ENCODE results near the gene NDUFA11. TPM values are rescaled to one million over a fixed set of nuclear protein-coding genes. Genes with fewer than 3 reads are reported as not detected.
"Not testable (repeated sequence)": the region's sequence is repeated elsewhere in the genome, so short reads cannot be mapped to it uniquely, and the experiment has no call there.

NDUFA11 gene
- total and polyA plus RNA-seq, 3 experiments from 2014 or later: 216 to 399 (median 232) TPM

GRCh38 chr19:5864013-5864720 lies 39.4 kb downstream of the NDUFA11 start:
- Mint-ChIP-seq H3K4me3 (no peak overlapping the region), H3K9me3 (no peaks in the 10 kb centered on the region), H3K4me1 (no peaks in the 10 kb centered on the region), H3K27ac (no peak overlapping the region), H3K27me3 (peaks cover 13 to 34% of the 10 kb centered on the region in 2 donors), H3K36me3 (no peaks in the 10 kb centered on the region)
- no peaks in the 10 kb centered on the region for H3K36me3 ChIP-seq (ENCODE audit: insufficient read depth, low read length)
- H3K9me3 ChIP-seq (ENCODE audit: low read length): no peaks in the 10 kb centered on the region
- CTCF ChIA-PET: no interaction called here
- no peaks in the 10 kb centered on the region for H3K4me1 ChIP-seq (ENCODE audit: insufficient read depth, low read length)
- POLR2A ChIA-PET: no interaction called here
- DNase-seq: no peak
- H3K27ac ChIP-seq (ENCODE audit: low read depth, low read length): no peak overlapping the region
- no peaks in the 10 kb centered on the region for H3K27me3 ChIP-seq (ENCODE audit: insufficient read depth, low read length, poor library complexity, severe bottlenecking)
- H3K4me3 ChIP-seq (ENCODE audit: low read length): no peak overlapping the region

- Histone ChIP-seq H3K9me3 (ENCODE audit: low read length) (no peaks in the 10 kb centered on the region), H3K27ac (ENCODE audit: low read depth, low read length) (no peak overlapping the region), H3K4me1 (ENCODE audit: insufficient read depth, low read length) (no peaks in the 10 kb centered on the region), H3K27me3 (ENCODE audit: insufficient read depth, low read length, poor library complexity, severe bottlenecking) (no peaks in the 10 kb centered on the region), H3K4me3 (ENCODE audit: low read length) (no peak overlapping the region), H3K36me3 (ENCODE audit: insufficient read depth, low read length) (no peaks in the 10 kb centered on the region)
- no peaks in the 10 kb centered on the region for H3K4me1 Mint-ChIP-seq
- DNase-seq: no peak
- peaks cover 11 to 34% of the 10 kb centered on the region in 2 donors for H3K27me3 Mint-ChIP-seq
- no peaks in the 10 kb centered on the region for H3K36me3 Mint-ChIP-seq
- H3K4me3 Mint-ChIP-seq: no peak overlapping the region
- CTCF ChIA-PET: no interaction called here
- POLR2A ChIA-PET: no interaction called here
- no peak overlapping the region for H3K27ac Mint-ChIP-seq
- H3K9me3 Mint-ChIP-seq: no peaks in the 10 kb centered on the region
These were observed 40.4 kb downstream of the NDUFA11 start for GRCh38 chr19:5863030-5863665.

GRCh38 chr19:5857203-5858081 lies 46.1 kb downstream of the NDUFA11 start:
- Mint-ChIP-seq H3K4me1 (no peaks in the 10 kb centered on the region), H3K27ac (no peak overlapping the region), H3K27me3 (peaks cover 8 to 18% of the 10 kb centered on the region in 2 donors), H3K9me3 (no peaks in the 10 kb centered on the region), H3K4me3 (no peak overlapping the region), H3K36me3 (no peaks in the 10 kb centered on the region)
- H3K4me3 ChIP-seq (ENCODE audit: low read length): no peak overlapping the region
- no peaks in the 10 kb centered on the region for H3K4me1 ChIP-seq (ENCODE audit: insufficient read depth, low read length)
- H3K27ac ChIP-seq (ENCODE audit: low read depth, low read length): no peak overlapping the region
- DNase-seq: no peak
- H3K9me3 ChIP-seq (ENCODE audit: low read length): no peaks in the 10 kb centered on the region
- POLR2A ChIA-PET: no interaction called here
- H3K27me3 ChIP-seq (ENCODE audit: insufficient read depth, low read length, poor library complexity, severe bottlenecking): no peaks in the 10 kb centered on the region
- no peaks in the 10 kb centered on the region for H3K36me3 ChIP-seq (ENCODE audit: insufficient read depth, low read length)
- CTCF ChIA-PET: no interaction called here

- H3K27me3 Mint-ChIP-seq; H3K4me3 ChIP-seq (ENCODE audit: low read length); DNase-seq; H3K4me3 Mint-ChIP-seq; CTCF ChIA-PET; H3K36me3 Mint-ChIP-seq; H3K27ac ChIP-seq (ENCODE audit: low read depth, low read length); H3K27me3 ChIP-seq (ENCODE audit: insufficient read depth, low read length, poor library complexity, severe bottlenecking); H3K36me3 ChIP-seq (ENCODE audit: insufficient read depth, low read length); H3K4me1 Mint-ChIP-seq; H3K4me1 ChIP-seq (ENCODE audit: insufficient read depth, low read length); H3K9me3 Mint-ChIP-seq; H3K27ac Mint-ChIP-seq; POLR2A ChIA-PET; H3K9me3 ChIP-seq (ENCODE audit: low read length): not testable (repeated sequence)
These were observed 48.4 kb downstream of the NDUFA11 start for GRCh38 chr19:5855151-5855550.

GRCh38 chr19:5854121-5854520 lies 49.5 kb downstream of the NDUFA11 start:
- CTCF ChIA-PET; H3K27ac Mint-ChIP-seq; H3K27me3 ChIP-seq (ENCODE audit: insufficient read depth, low read length, poor library complexity, severe bottlenecking); H3K9me3 Mint-ChIP-seq; H3K4me3 ChIP-seq (ENCODE audit: low read length); H3K9me3 ChIP-seq (ENCODE audit: low read length); H3K4me1 Mint-ChIP-seq; H3K4me3 Mint-ChIP-seq; H3K4me1 ChIP-seq (ENCODE audit: insufficient read depth, low read length); POLR2A ChIA-PET; H3K27ac ChIP-seq (ENCODE audit: low read depth, low read length); H3K27me3 Mint-ChIP-seq; H3K36me3 ChIP-seq (ENCODE audit: insufficient read depth, low read length); DNase-seq; H3K36me3 Mint-ChIP-seq: not testable (repeated sequence)

- H3K9me3 ChIP-seq (ENCODE audit: low read length): no peaks in the 10 kb centered on the region
- DNase-seq: no peak
- Mint-ChIP-seq H3K36me3 (no peaks in the 10 kb centered on the region), H3K9me3 (no peaks in the 10 kb centered on the region), H3K27me3 (peaks cover 2 to 7% of the 10 kb centered on the region in 2 donors), H3K4me3 (no peak within 1 kb of the TSS), H3K27ac (peak within 1 kb of the TSS in 2 of 8 donors; percentile 65 to 66), H3K4me1 (no peaks in the 10 kb centered on the region)
- POLR2A ChIA-PET: no interaction called here
- CTCF ChIA-PET: no interaction called here
- H3K4me1 ChIP-seq (ENCODE audit: insufficient read depth, low read length): no peaks in the 10 kb centered on the region
- no peak within 1 kb of the TSS for H3K27ac ChIP-seq (ENCODE audit: low read depth, low read length)
- H3K4me3 ChIP-seq (ENCODE audit: low read length): no peak within 1 kb of the TSS
- H3K27me3 ChIP-seq (ENCODE audit: insufficient read depth, low read length, poor library complexity, severe bottlenecking): no peaks in the 10 kb centered on the region
- H3K36me3 ChIP-seq (ENCODE audit: insufficient read depth, low read length): no peaks in the 10 kb centered on the region
These were observed 52.3 kb downstream of the NDUFA11 start, which contains the start of gene FUT3 for GRCh38 chr19:5851302-5851701. Gene FUT3, minus strand, starts transcription at chr19:5851449.

- H3K36me3 Mint-ChIP-seq: no peaks in the 10 kb centered on the region
These were observed 52.8 kb downstream of the NDUFA11 start for GRCh38 chr19:5850743-5851293.

GRCh38 chr19:5850189-5850588 lies 53.4 kb downstream of the NDUFA11 start:
- POLR2A ChIA-PET: no interaction called here
- Mint-ChIP-seq H3K27ac (no peak overlapping the region), H3K36me3 (no peaks in the 10 kb centered on the region), H3K4me3 (no peak overlapping the region), H3K4me1 (no peaks in the 10 kb centered on the region), H3K9me3 (no peaks in the 10 kb centered on the region), H3K27me3 (peaks cover 2 to 7% of the 10 kb centered on the region in 2 donors)
- Histone ChIP-seq H3K27ac (ENCODE audit: low read depth, low read length) (no peak overlapping the region), H3K4me1 (ENCODE audit: insufficient read depth, low read length) (no peaks in the 10 kb centered on the region), H3K4me3 (ENCODE audit: low read length) (no peak overlapping the region), H3K27me3 (ENCODE audit: insufficient read depth, low read length, poor library complexity, severe bottlenecking) (no peaks in the 10 kb centered on the region), H3K36me3 (ENCODE audit: insufficient read depth, low read length) (no peaks in the 10 kb centered on the region), H3K9me3 (ENCODE audit: low read length) (no peaks in the 10 kb centered on the region)
- no peak for DNase-seq
- CTCF ChIA-PET: no interaction called here

More at GRCh38 chr19:5850743-5851293, 52.8 kb downstream of the NDUFA11 start:
- Histone ChIP-seq H3K9me3 (ENCODE audit: low read length) (no peaks in the 10 kb centered on the region), H3K36me3 (ENCODE audit: insufficient read depth, low read length) (no peaks in the 10 kb centered on the region), H3K27me3 (ENCODE audit: insufficient read depth, low read length, poor library complexity, severe bottlenecking) (no peaks in the 10 kb centered on the region), H3K27ac (ENCODE audit: low read depth, low read length) (no peak overlapping the region), H3K4me3 (ENCODE audit: low read length) (no peak overlapping the region), H3K4me1 (ENCODE audit: insufficient read depth, low read length) (no peaks in the 10 kb centered on the region)
- peak overlapping the region in 1 of 8 donors; percentile 47 for H3K27ac Mint-ChIP-seq
- H3K9me3 Mint-ChIP-seq: no peaks in the 10 kb centered on the region
- DNase-seq: no peak
- no peaks in the 10 kb centered on the region for H3K4me1 Mint-ChIP-seq
- H3K27me3 Mint-ChIP-seq: peaks cover 2 to 7% of the 10 kb centered on the region in 2 donors
- CTCF ChIA-PET: no interaction called here
- POLR2A ChIA-PET: no interaction called here
- H3K4me3 Mint-ChIP-seq: no peak overlapping the region

Measured in CD8-positive, alpha-beta memory T cell (primary cell).